ENCODE data around the gene MAP7.

Gene MAP7

GRCh38 chr6:136347847-136348246, 202.4 kb downstream of the MAP7 start:
- TF ChIP-seq CTCF (IDR thresholded peaks at IDR 0.05; ENCODE audit: insufficient read depth, low read length, missing control alignments): no peak
- no peak overlapping the region for H3K4me3 ChIP-seq (ENCODE audit: low read depth, low read length)
- CTCF ChIA-PET: no interaction called here
- POLR2A ChIA-PET: no interaction called here
- no peak for DNase-seq (ENCODE audit: low read depth, low spot score)

GRCh38 chr6:136345145-136345544, 205.1 kb downstream of the MAP7 start:
- ChIA-PET CTCF (interaction anchor here (1.9 kb wide), 1 partner anchor 27 kb away, joined by 5 read pairs; no protein-coding TSS in a partner anchor), POLR2A (no interaction called here)
- no peak for DNase-seq (ENCODE audit: low read depth, low spot score)
- H3K4me3 ChIP-seq (ENCODE audit: low read depth, low read length): no peak overlapping the region
- no peak for TF ChIP-seq CTCF (IDR thresholded peaks at IDR 0.05; ENCODE audit: insufficient read depth, low read length, missing control alignments)

- peak; percentile 46 for DNase-seq (ENCODE audit: low read depth, low spot score)
- CTCF ChIA-PET: interaction anchor here (1.9 kb wide), 2 partner anchors 27 to 203 kb away, joined by 5 to 11 read pairs; no protein-coding TSS in a partner anchor
- POLR2A ChIA-PET: no interaction called here
- no peak overlapping the region for H3K4me3 ChIP-seq (ENCODE audit: low read depth, low read length)
- TF ChIP-seq CTCF (IDR thresholded peaks at IDR 0.05; ENCODE audit: insufficient read depth, low read length, missing control alignments): no peak
Observed at GRCh38 chr6:136344420-136344819, 205.8 kb downstream of the MAP7 start.

GRCh38 chr6:136343700-136344099, 206.5 kb downstream of the MAP7 start:
- CTCF ChIA-PET: interaction anchor here (1.9 to 2.2 kb wide), 3 partner anchors 26 to 205 kb away, joined by 5 to 11 read pairs (median 8); no protein-coding TSS in a partner anchor
- POLR2A ChIA-PET: interaction anchor here (0.8 kb wide), 1 partner anchor 54 kb away, joined by 3 read pairs; the partner anchor contains the start of gene BCLAF1
- no peak for DNase-seq (ENCODE audit: low read depth, low spot score)
- no peak overlapping the region for H3K4me3 ChIP-seq (ENCODE audit: low read depth, low read length)
- no peak for TF ChIP-seq CTCF (IDR thresholded peaks at IDR 0.05; ENCODE audit: insufficient read depth, low read length, missing control alignments)

- CTCF ChIA-PET: interaction anchor here (1.9 to 2.2 kb wide), 2 partner anchors 204 to 206 kb away, joined by 8 to 11 read pairs; no protein-coding TSS in a partner anchor
- no peak overlapping the region for H3K4me3 ChIP-seq (ENCODE audit: low read depth, low read length)
- no peak for DNase-seq (ENCODE audit: low read depth, low spot score)
- TF ChIP-seq CTCF (IDR thresholded peaks at IDR 0.05; ENCODE audit: insufficient read depth, low read length, missing control alignments): no peak
- POLR2A ChIA-PET: interaction anchor here (0.8 kb wide), 1 partner anchor 53 kb away, joined by 3 read pairs; the partner anchor contains the start of gene BCLAF1
Observed at GRCh38 chr6:136343275-136343674, 206.9 kb downstream of the MAP7 start.

- H3K4me3 ChIP-seq (ENCODE audit: low read depth, low read length): no peak overlapping the region
- CTCF ChIA-PET: interaction anchor here (2.2 kb wide), 1 partner anchor 207 kb away, joined by 8 read pairs; no protein-coding TSS in a partner anchor
- no peak for TF ChIP-seq CTCF (IDR thresholded peaks at IDR 0.05; ENCODE audit: insufficient read depth, low read length, missing control alignments)
- POLR2A ChIA-PET: no interaction called here
- no peak for DNase-seq (ENCODE audit: low read depth, low spot score)
Observed at GRCh38 chr6:136341967-136342366, 208.3 kb downstream of the MAP7 start.
